Measurements from ENCODE around the gene RNASE7.

RNASE7 gene

GRCh38 chr14:21069388-21070082 is 27.4 kb downstream of the RNASE7 start:
- DNase-seq = no peak

DNA sequence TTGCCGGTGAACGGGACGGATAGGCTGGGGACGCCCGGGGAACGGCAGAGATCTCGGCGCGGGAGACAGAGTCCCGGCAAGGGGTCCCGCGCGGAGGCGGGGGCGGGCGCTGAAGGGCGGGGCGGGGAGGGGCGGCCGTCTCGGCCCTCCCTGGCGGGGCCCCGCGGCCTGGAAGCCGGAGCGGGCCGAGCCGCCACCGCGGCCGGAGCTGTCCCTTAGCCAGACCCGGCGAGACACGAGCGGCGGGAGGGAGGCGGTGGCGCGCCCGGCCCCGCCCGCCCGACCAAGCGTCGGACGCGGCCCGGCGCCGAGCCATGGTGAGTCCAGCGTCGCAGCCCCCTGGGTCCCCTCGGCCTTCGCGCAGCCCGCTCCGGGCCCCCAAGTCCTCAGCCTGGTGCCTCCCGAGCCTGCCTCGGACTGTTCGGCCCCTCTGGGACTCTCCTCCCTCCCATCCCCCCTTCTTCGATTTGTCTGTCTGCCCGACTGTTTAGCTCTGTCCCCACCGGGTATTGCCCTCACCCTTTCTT is 28.0 kb downstream of the RNASE7 start, which contains the start of gene ARHGEF40:
Gene ARHGEF40, plus strand, starts transcription at position 222 of the 527 bp plus-strand sequence. Its CDS starts 93 bp downstream, at position 315.
- no peak for DNase-seq

GRCh38 chr14:21070610-21071224 is 28.6 kb downstream of the RNASE7 start:
- no peak for DNase-seq

DNA sequence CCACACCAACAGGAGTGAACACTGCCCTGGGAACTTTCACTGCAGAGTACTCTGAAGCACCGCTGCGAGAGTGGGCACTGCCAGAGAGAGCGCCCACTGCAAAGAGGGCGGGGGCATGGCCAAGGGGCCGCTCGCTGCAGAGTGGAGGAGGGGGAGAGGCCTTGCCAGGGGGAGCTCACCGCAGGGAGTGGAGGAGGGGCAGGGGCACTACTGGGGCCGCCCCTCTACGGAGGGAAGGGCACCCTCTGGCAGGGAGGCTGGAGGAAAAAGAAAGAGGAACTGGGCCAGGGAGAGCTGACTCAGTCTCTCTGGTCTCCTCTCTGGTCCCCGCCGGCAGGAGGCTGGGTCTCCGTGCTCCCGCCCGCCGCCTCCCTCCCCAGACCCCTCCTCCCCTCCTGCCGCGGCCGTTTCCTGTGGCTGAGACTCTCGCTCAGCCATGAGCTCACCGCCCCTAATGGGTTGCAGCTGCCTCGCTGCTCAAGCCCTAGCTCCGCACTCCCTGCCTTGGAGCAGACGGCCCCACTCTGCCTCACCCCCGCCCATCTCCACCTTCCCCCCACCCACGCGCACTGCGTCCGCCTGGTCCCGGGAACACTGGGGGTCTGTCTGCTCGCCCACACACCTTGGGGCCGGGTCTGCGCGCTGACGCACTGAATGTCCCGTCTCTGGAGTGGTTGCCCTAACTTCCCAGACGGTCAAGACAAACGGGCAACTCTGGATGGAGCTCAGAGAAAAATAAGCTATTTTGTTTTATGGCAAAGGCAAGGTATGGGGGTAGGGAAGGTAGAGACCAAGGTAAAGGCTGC is 29.3 kb downstream of the RNASE7 start:
- DNase-seq = peak; percentile 84

GRCh38 chr14:21072031-21072473 is 29.9 kb downstream of the RNASE7 start:
- DNase-seq = no peak

DNA sequence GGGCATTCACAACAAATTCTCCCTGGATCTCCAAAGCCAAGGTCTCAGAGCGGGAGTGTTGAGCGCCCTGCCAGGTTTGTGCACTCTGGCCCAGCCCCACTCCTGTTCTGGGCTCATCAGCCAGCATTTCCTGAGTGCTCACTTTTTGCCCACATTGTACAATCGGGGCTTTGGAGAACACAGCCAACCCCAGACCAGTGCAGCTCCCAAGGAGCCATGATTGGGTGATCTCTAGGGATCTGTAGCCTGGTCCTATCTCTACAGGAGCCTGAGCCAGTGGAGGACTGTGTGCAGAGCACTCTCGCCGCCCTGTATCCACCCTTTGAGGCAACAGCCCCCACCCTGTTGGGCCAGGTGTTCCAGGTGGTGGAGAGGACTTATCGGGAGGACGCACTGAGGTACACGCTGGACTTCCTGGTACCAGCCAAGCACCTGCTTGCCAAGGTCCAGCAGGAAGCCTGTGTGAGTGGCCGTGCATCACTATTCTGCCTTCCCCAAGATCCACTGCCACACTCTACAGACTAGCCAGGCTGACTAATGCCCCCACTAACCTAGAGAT is 30.7 kb downstream of the RNASE7 start:
- peak; percentile 29 for DNase-seq

DNA sequence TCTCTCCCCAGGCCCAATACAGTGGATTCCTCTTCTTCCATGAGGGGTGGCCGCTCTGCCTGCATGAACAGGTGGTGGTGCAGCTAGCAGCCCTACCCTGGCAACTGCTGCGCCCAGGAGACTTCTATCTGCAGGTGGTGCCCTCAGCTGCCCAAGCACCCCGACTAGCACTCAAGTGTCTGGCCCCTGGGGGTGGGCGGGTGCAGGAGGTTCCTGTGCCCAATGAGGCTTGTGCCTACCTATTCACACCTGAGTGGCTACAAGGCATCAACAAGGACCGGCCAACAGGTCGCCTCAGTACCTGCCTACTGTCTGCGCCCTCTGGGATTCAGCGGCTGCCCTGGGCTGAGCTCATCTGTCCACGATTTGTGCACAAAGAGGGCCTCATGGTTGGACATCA is 31.8 kb downstream of the RNASE7 start:
- no peak for DNase-seq

GRCh38 chr14:21074398-21075272 is 32.5 kb downstream of the RNASE7 start:
- no peak for DNase-seq

- DNase-seq = no peak
Observed at GRCh38 chr14:21075719-21076437, 33.7 kb downstream of the RNASE7 start.

GRCh38 chr14:21077672-21078071 is 35.5 kb downstream of the RNASE7 start:
- no peak for DNase-seq

DNA sequence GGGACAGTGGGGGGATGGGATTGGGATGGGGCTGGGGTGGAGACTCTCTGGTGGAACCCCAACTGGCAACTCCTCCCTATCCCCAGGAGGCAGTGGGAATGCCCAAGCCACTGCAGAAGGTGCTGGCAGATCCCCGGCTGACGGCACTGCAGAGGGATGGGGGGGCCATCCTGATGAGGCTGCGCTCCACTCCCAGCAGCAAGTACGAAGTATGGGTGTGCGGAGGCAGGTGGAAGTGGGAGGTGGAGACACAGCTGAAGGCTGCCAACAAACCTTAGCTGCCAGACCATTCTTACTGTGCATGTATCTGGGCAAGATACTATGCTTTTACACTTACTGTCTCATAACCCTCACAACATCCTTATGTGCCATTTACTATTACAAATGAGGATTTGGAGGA is 36.1 kb downstream of the RNASE7 start:
- DNase-seq = no peak

GRCh38 chr14:21078726-21079125 is 36.6 kb downstream of the RNASE7 start:
- no peak for DNase-seq

GRCh38 chr14:21081521-21082142 is 39.5 kb downstream of the RNASE7 start:
- DNase-seq = no peak

DNA sequence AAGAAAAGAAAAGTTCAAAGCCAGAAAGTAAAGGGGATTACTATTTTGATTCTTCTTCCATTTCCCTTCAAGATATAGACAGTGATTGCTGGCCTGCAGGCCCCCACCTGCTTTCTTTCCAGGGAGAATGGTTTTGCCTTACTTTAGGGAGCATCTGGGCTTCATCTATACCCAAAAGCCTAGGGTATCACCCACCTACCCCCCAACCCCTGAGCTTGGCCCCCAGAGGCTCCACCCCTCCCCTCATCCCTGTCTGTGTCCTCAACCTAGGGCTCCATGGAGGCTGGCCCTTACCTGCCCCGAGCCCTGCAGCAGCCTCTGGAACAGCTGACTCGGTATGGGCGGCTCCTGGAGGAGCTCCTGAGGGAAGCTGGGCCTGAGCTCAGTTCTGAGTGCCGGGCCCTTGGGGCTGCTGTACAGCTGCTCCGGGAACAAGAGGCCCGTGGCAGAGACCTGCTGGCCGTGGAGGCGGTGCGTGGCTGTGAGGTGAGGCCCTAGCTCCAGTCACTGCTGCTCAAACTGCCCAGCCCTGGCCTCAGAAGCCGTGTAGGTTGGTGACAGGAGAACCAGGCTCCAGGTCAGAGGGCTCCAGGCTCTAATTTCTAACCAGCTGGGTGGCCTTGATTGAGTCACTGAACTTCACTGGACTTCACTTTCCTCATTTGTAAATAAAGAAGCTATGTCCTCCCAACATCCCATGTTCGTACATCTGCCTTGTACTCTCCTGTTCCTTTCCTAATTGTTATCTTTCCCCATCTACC is 41.6 kb downstream of the RNASE7 start:
- DNase-seq = no peak

- DNase-seq = no peak
Observed at GRCh38 chr14:21084396-21084795, 42.2 kb downstream of the RNASE7 start.

DNA sequence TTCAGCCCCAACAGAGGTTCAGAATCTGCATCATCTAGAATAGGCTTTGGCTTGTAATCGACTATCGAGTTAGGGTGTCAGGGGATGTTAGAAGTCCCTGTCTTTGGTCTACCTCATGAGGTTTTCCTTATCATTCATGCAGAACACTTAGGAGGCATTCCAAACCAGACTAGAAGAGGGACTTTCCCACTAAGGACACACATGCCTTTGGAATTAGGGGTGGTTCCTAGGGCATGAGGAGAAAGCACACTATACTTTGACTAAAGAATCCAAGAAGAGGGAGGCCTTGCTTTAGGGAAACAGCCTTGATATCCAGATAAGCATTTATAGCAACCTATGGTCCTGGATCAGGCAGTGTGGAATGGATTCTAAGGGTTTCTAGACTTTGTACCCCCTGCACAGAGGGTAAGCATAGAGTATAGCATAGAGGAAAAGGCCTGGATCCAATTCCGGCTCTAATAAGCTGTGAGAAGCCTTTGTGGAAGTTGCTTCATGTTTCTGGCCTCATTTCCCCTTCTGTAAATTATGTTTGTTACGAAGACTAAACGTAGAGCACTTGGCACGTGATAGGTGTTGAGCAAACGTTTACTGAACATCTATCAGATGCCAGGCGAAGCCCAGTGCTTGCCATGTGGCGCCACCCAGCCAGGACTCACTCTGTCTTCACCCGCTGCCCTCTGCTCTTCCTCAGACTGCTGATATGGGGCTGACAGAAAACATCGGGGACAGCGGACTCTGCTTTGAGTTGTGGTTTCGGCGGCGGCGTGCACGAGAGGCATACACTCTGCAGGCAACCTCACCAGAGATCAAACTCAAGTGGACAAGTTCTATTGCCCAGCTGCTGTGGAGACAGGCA is 43.1 kb downstream of the RNASE7 start:
- peak; percentile 39 for DNase-seq

- DNase-seq = no peak
Observed at GRCh38 chr14:21086908-21087293, 44.7 kb downstream of the RNASE7 start.

DNA sequence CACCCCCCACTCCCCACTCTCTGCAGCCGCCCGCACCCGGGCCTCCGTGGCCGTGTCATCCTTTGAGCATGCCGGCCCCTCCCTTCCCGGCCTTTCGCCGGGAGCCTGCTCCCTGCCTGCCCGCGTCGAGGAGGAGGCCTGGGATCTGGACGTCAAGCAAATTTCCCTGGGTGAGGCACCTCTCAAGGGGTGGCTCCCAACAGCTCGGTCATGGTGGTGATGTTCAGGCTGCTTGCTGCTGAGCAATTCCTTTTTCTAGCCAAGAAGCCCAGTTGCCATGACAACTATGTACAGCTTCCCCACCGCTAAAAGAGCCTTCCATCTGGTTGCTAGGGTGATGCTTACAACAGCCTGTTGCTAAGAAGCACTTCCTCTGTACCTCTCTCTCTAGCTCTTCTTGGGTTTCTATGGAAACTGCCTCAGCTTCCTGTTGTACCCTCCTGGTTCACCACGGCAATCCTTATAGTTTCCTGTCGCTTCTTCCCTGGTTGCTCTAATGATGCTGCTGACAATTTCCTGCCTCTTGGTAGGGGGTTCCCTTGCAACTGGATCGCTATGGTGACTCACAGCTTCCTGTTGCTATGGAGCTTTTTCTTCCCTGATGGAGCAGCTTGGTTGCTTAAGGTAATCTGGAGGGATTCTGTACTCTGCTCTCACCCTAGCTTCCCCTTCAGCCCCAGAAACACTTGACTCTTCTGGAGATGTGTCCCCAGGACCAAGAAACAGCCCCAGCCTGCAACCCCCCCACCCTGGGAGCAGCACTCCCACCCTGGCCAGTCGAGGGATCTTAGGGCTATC is 45.3 kb downstream of the RNASE7 start:
- peak; percentile 54 for DNase-seq

All from NCI-H2029 (cell line).